Liver (tissue), 9 donors: ENCODE results near the gene GATC. TPM values are rescaled to one million over a fixed set of nuclear protein-coding genes. Genes with fewer than 3 reads are reported as not detected.

Experiments
- DNase-seq: peaks from one replicate; pipeline ENCODE4 v3.0.0-alpha.2; 2017; ENCODE audit warnings: low spot score
- H3K27ac ChIP-seq, 2 donors: one replicate each; pipeline ENCODE4 v1.7.0; 2013; ENCODE audit warnings: inconsistent platforms in 2 of 2, low read length in 2 of 2, control low read depth in 1 of 2, low read depth in 1 of 2, mild to moderate bottlenecking in 1 of 2
- H3K27me3 ChIP-seq, 4 donors: one replicate each; pipeline versions ENCODE4 v1.6.1 to v1.7.0; 2013; ENCODE audit warnings: low read length in 3 of 4, inconsistent platforms in 1 of 4, mild to moderate bottlenecking in 1 of 4, moderate library complexity in 1 of 4; ENCODE audit not compliant: control insufficient read depth in 4 of 4, insufficient read depth in 4 of 4
- H3K36me3 ChIP-seq, 4 donors: one replicate each; pipeline versions ENCODE4 v1.6.1 to v1.7.0; 2013; ENCODE audit warnings: low read length in 3 of 4, mild to moderate bottlenecking in 3 of 4, low read depth in 1 of 4, moderate library complexity in 1 of 4; ENCODE audit not compliant: control insufficient read depth in 4 of 4, insufficient read depth in 3 of 4
- H3K4me1 ChIP-seq, 4 donors: one replicate each; pipeline versions ENCODE4 v1.6.1 to v1.7.0; 2013; ENCODE audit warnings: low read length in 3 of 4, mild to moderate bottlenecking in 3 of 4, moderate library complexity in 1 of 4; ENCODE audit not compliant: control insufficient read depth in 4 of 4, insufficient read depth in 4 of 4
- H3K4me3 ChIP-seq, 3 donors: one replicate each; pipeline versions ENCODE4 v1.6.1 to v1.7.0; 2013; ENCODE audit warnings: low read length in 3 of 3, control low read depth in 1 of 3, low read depth in 1 of 3, mild to moderate bottlenecking in 1 of 3
- H3K9ac ChIP-seq, 2 donors: one replicate each; pipeline ENCODE4 v1.7.0; 2013; ENCODE audit warnings: low read length in 2 of 2, mild to moderate bottlenecking in 2 of 2, moderate library complexity in 2 of 2, control low read depth in 1 of 2, low read depth in 1 of 2
- H3K9me3 ChIP-seq, 4 donors: one replicate each; pipeline versions ENCODE4 v1.6.1 to v1.7.0; 2013; ENCODE audit warnings: low read length in 3 of 4; ENCODE audit not compliant: control insufficient read depth in 4 of 4
- ATF3 ChIP-seq: IDR thresholded peaks from 2 replicates; pipeline ENCODE4 v1.6.1; 2016; ENCODE audit warnings: antibody characterized with exemption
- EGR1 ChIP-seq, 2 donors: IDR thresholded peaks; 2 replicates each; pipeline ENCODE4 v1.6.1; 2016 to 2018; ENCODE audit warnings: antibody characterized with exemption in 2 of 2, low read depth in 2 of 2
- FOXA1 ChIP-seq: IDR thresholded peaks from 2 replicates; pipeline ENCODE4 v1.6.1; 2016; ENCODE audit warnings: antibody characterized with exemption
- FOXA2 ChIP-seq: IDR thresholded peaks from 2 replicates; pipeline ENCODE4 v1.6.1; 2016; ENCODE audit warnings: antibody characterized with exemption
- GABPA ChIP-seq, 2 donors: IDR thresholded peaks in 1 of 2; conservative IDR thresholded peaks in 1 of 2; 2 replicates each; pipeline ENCODE4 v1.6.1; 2016; ENCODE audit warnings: antibody characterized with exemption in 2 of 2, mild to moderate bottlenecking in 1 of 2, moderate library complexity in 1 of 2
- HNF4A ChIP-seq, 2 donors: conservative IDR thresholded peaks; 2 replicates each; pipeline ENCODE4 v1.6.1; 2016; ENCODE audit warnings: antibody characterized with exemption in 2 of 2, mild to moderate bottlenecking in 2 of 2
- HNF4G ChIP-seq: IDR thresholded peaks from 2 replicates; pipeline ENCODE4 v1.6.1; 2016; ENCODE audit warnings: antibody characterized with exemption
- JUND ChIP-seq, 2 donors: IDR thresholded peaks; 2 replicates each; pipeline ENCODE4 v1.6.1; 2016; ENCODE audit warnings: antibody characterized with exemption in 2 of 2
- NR2F2 ChIP-seq: IDR thresholded peaks from 2 replicates; pipeline ENCODE4 v1.6.1; 2016; ENCODE audit warnings: antibody characterized with exemption
- RAD21 ChIP-seq, 2 donors: IDR thresholded peaks; 2 replicates each; pipeline ENCODE4 v1.6.1; 2016; ENCODE audit warnings: antibody characterized with exemption in 2 of 2, mild to moderate bottlenecking in 2 of 2
- RXRA ChIP-seq, 2 donors: IDR thresholded peaks; 2 replicates each; pipeline ENCODE4 v1.6.1; 2017 to 2018; ENCODE audit warnings: antibody characterized with exemption in 2 of 2, mild to moderate bottlenecking in 1 of 2
- SP1 ChIP-seq: IDR thresholded peaks from 2 replicates; pipeline ENCODE4 v1.6.1; 2018; ENCODE audit warnings: antibody characterized with exemption, mild to moderate bottlenecking
- TAF1 ChIP-seq: conservative IDR thresholded peaks from 2 replicates; pipeline ENCODE4 v1.6.1; 2016; ENCODE audit warnings: antibody characterized with exemption, mild to moderate bottlenecking
- YY1 ChIP-seq: IDR thresholded peaks from 2 replicates; pipeline ENCODE4 v1.6.1; 2016; ENCODE audit warnings: antibody characterized with exemption, mild to moderate bottlenecking
- WGBS: extraction: QIAGEN DNeasy Blood & Tissue Kit; methylation state at CpG from one replicate; pipeline ENCODE4 v1.1.7; 2013; 5-methylcytosine and 5-hydroxymethylcytosine counted together
- polyA plus RNA-seq, 2 donors: library from polyadenylated mRNA; stranded (reverse) in 1 of 2; unstranded in 1 of 2; fragments of 200-250 nt in 1 of 2; fragments of >200 nt in 1 of 2; fragmentation: Nextera tagmentation in 1 of 2; extraction: Ambion mirVana in 1 of 2; gene quantifications; one replicate each; pipeline versions ENCODE4 v1.2.1 to v1.2.3, GENCODE V29; 2013 to 2015
- total RNA-seq, 2 donors: library from RNA; depleted of rRNA; stranded (reverse); fragments of >200 nt; gene quantifications; one replicate each; pipeline ENCODE4 v1.2.3, GENCODE V29; 2014
- TF ChIP-seq, protein P1 (sequence below): fragments of 150-350 bp; IDR thresholded peaks from 2 replicates; pipeline ENCODE4 v1.5.1; 2017; ENCODE audit warnings: improper control_type of control experiment, low read depth, low read length; ENCODE audit not compliant: missing input control
- TF ChIP-seq, protein P2 (sequence below): IDR thresholded peaks from 2 replicates; pipeline ENCODE4 v1.6.1; 2016; ENCODE audit warnings: antibody characterized with exemption
- TF ChIP-seq, protein P3 (sequence below): IDR thresholded peaks from 2 replicates; pipeline ENCODE4 v1.6.1; 2016; ENCODE audit warnings: antibody characterized with exemption, mild to moderate bottlenecking
- TF ChIP-seq, protein P4 (sequence below): IDR thresholded peaks from 2 replicates; pipeline ENCODE4 v1.6.1; 2016; ENCODE audit warnings: antibody characterized with exemption
- donor health status: healthy.
- donor health status: healthy.
- donor health status: healthy.
- donor health status: healthy.
- donor health status: healthy.

Gene GATC
- total and polyA plus RNA-seq, 4 donors, result 8.9 to 15.5 (median 13.3) TPM

DNA sequence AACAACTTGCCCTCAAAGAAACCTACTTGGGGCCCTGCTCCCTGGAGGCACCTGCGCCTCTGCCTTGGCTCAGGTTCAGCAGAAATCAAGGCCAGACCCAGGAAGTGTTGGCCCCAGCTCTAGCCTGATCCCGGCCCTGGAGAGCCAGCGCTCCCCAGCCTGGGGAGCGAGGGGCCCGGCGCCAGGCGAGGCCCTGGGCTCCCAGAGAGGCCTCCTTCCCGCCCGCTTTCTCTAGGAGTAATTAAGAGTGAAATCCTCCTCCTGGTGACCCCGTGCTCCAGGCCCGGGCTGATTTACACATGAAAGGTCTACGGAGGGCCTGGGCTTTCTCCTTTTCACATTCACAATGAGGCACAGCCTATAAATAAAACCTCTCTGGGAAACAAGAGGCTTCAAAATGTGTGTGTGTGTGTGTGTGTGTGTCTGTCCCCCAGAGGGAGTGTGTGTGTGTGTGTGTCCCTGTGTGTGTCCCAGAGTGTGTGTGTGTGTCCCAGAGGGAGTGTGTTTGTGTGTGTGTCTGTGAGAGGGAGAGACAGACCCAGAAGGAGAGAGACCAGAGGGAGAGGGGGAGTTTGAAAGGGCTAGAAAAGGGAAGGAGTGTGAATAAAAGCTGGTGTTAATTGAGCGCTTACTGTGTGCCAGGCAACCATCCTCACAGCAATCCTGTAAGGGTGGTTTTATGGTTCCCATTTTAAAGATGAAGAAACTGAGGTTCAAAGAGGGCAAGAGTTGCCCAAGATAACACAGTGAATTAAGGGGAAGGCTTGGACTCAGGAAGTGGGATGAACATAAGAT lies 32.1 kb upstream of the GATC start (continued):
- TF ChIP-seq EGR1 (IDR thresholded peaks at IDR 0.05; ENCODE audit: low read depth in 2 of 2), result no peak
- TF ChIP-seq RXRA (IDR thresholded peaks at IDR 0.05), result no peak
- no peak for TF ChIP-seq FOXA1
- no peak for TF ChIP-seq GABPA (IDR thresholded peaks at IDR 0.05 in 1 of 2, conservative IDR thresholded peaks at IDR 0.05 in 1 of 2)
- no peak for TF ChIP-seq HNF4G
- TF ChIP-seq JUND (IDR thresholded peaks at IDR 0.05), result no peak
- no peak for TF ChIP-seq SP1
- TF ChIP-seq TAF1, result no peak
- no peak for TF ChIP-seq RAD21 (IDR thresholded peaks at IDR 0.05)
- no peak for TF ChIP-seq ATF3

DNA sequence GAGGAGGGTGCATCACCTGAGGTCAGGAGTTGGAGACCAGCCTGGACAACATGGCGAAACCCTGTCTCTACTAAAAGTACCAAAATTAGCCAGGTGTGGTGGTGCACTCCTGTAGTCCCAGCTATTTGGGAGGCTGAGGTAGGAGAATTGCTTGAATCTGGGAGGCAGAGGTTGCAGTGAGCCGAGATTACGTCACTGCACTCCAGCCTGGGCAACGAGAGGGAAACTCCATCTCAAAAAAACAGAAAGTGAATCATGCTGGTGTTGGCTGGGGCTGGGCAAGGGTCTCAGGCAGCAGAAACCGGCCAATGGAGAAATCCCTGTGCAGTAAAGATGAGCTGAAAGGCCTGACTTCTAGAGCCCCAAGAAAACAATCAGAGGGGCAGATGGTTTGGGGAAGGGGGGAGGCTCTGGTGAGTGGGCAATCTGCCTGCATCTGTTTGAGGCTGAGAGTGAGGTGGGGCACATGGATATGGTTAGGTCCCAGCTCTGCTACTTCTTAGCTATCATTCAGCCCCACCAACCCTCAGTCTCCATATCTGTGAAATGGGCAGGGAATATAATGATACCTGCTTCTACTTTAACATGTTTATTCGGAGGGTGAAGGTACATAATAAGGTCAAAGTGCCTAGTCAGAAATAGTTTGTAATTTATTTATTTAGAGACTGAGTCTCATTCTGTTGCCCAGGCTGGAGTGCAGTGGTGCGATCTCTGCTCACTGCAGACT lies 29.6 kb upstream of the GATC start:
- WGBS, result 78% methylated on average over 7 of the region's 7 CpGs
- Histone ChIP-seq H3K27me3 (no peaks in the 10 kb centered on the region), H3K9me3 (no peaks in the 10 kb centered on the region), H3K27ac (no peak overlapping the region), H3K4me1 (no peaks in the 10 kb centered on the region), H3K4me3 (no peak overlapping the region), H3K36me3 (no peaks in the 10 kb centered on the region), H3K9ac (no peak overlapping the region)
- TF ChIP-seq RAD21 (IDR thresholded peaks at IDR 0.05), result no peak
- TF ChIP-seq FOXA1, result no peak
- no peak for TF ChIP-seq JUND (IDR thresholded peaks at IDR 0.05)
- TF ChIP-seq YY1, result no peak
- TF ChIP-seq EGR1 (IDR thresholded peaks at IDR 0.05; ENCODE audit: low read depth in 2 of 2), result no peak
- TF ChIP-seq TAF1, result no peak
- TF ChIP-seq, protein P1, sequence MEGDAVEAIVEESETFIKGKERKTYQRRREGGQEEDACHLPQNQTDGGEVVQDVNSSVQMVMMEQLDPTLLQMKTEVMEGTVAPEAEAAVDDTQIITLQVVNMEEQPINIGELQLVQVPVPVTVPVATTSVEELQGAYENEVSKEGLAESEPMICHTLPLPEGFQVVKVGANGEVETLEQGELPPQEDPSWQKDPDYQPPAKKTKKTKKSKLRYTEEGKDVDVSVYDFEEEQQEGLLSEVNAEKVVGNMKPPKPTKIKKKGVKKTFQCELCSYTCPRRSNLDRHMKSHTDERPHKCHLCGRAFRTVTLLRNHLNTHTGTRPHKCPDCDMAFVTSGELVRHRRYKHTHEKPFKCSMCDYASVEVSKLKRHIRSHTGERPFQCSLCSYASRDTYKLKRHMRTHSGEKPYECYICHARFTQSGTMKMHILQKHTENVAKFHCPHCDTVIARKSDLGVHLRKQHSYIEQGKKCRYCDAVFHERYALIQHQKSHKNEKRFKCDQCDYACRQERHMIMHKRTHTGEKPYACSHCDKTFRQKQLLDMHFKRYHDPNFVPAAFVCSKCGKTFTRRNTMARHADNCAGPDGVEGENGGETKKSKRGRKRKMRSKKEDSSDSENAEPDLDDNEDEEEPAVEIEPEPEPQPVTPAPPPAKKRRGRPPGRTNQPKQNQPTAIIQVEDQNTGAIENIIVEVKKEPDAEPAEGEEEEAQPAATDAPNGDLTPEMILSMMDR, result no peak
- TF ChIP-seq, protein P2, sequence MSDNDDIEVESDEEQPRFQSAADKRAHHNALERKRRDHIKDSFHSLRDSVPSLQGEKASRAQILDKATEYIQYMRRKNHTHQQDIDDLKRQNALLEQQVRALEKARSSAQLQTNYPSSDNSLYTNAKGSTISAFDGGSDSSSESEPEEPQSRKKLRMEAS, result no peak
- no peak for TF ChIP-seq HNF4G
- no peak for TF ChIP-seq ATF3
- no peak for TF ChIP-seq HNF4A (conservative IDR thresholded peaks at IDR 0.05)
- TF ChIP-seq GABPA (IDR thresholded peaks at IDR 0.05 in 1 of 2, conservative IDR thresholded peaks at IDR 0.05 in 1 of 2), result no peak
- TF ChIP-seq, protein P3, sequence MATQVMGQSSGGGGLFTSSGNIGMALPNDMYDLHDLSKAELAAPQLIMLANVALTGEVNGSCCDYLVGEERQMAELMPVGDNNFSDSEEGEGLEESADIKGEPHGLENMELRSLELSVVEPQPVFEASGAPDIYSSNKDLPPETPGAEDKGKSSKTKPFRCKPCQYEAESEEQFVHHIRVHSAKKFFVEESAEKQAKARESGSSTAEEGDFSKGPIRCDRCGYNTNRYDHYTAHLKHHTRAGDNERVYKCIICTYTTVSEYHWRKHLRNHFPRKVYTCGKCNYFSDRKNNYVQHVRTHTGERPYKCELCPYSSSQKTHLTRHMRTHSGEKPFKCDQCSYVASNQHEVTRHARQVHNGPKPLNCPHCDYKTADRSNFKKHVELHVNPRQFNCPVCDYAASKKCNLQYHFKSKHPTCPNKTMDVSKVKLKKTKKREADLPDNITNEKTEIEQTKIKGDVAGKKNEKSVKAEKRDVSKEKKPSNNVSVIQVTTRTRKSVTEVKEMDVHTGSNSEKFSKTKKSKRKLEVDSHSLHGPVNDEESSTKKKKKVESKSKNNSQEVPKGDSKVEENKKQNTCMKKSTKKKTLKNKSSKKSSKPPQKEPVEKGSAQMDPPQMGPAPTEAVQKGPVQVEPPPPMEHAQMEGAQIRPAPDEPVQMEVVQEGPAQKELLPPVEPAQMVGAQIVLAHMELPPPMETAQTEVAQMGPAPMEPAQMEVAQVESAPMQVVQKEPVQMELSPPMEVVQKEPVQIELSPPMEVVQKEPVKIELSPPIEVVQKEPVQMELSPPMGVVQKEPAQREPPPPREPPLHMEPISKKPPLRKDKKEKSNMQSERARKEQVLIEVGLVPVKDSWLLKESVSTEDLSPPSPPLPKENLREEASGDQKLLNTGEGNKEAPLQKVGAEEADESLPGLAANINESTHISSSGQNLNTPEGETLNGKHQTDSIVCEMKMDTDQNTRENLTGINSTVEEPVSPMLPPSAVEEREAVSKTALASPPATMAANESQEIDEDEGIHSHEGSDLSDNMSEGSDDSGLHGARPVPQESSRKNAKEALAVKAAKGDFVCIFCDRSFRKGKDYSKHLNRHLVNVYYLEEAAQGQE, result no peak
- no peak for TF ChIP-seq RXRA (IDR thresholded peaks at IDR 0.05)
- TF ChIP-seq, protein P4, sequence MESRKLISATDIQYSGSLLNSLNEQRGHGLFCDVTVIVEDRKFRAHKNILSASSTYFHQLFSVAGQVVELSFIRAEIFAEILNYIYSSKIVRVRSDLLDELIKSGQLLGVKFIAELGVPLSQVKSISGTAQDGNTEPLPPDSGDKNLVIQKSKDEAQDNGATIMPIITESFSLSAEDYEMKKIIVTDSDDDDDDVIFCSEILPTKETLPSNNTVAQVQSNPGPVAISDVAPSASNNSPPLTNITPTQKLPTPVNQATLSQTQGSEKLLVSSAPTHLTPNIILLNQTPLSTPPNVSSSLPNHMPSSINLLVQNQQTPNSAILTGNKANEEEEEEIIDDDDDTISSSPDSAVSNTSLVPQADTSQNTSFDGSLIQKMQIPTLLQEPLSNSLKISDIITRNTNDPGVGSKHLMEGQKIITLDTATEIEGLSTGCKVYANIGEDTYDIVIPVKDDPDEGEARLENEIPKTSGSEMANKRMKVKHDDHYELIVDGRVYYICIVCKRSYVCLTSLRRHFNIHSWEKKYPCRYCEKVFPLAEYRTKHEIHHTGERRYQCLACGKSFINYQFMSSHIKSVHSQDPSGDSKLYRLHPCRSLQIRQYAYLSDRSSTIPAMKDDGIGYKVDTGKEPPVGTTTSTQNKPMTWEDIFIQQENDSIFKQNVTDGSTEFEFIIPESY, result no peak
- no peak for TF ChIP-seq FOXA2
- TF ChIP-seq NR2F2, result no peak
- TF ChIP-seq SP1, result no peak
- DNase-seq, result no peak
